Measurements from ENCODE around the gene PCDHGA3. TPM values are rescaled to one million over a fixed set of nuclear protein-coding genes. Genes with fewer than 3 reads are reported as not detected.
A peak's percentile ranks its signal among the peaks of the same experiment; 100 is the strongest.

PCDHGA3 gene
- total RNA-seq, 3 donors from 2014 or later (not counting 1 experiment from before 2014, with no cell fraction given), result not detected

DNA sequence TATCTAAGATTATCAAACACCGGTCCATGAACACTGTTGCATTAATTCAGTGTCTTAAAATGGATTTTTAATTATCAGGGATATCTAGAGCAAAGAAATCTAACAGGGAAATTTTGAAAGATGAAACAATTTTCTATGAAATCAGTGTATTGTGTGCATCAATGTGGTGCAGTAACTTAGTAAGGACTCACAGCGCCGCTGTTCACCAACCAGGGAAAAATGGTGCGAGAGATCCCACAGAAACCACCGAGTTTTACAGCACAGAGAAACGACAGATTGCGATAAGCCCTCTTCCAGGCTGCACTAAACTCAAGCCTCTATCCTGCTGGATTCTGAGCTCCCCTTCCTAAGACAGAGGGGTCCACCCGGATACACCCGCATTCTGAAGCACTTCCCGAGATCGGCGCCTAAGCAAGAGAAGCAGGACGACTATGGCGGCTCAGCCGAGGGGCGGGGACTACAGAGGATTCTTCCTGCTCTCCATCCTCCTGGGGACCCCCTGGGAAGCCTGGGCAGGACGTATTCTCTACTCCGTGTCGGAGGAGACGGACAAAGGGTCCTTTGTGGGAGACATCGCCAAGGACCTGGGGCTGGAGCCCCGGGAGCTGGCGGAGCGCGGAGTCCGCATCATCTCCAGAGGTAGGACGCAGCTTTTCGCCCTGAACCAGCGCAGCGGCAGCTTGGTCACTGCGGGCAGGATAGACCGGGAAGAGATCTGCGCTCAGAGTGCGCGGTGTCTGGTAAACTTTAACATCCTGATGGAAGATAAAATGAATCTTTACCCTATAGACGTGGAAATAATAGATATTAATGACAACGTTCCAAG, 39.1 kb downstream of the PCDHGA3 start, which contains the start of gene PCDHGA7:
PCDHGA7 (plus strand) TSS at position 274 of the 826 bp plus-strand sequence; CDS start at position 432, 158 bp downstream.
- peaks cover 48% of the 10 kb centered on the region for H3K27me3 ChIP-seq (ENCODE audit: control insufficient read depth, insufficient read depth, low read length)
- H3K4me1 Mint-ChIP-seq, result peaks cover 0 to 8% of the 10 kb centered on the region in 2 donors
- H3K36me3 Mint-ChIP-seq, result no peaks in the 10 kb centered on the region
- no peaks in the 10 kb centered on the region for H3K36me3 ChIP-seq (ENCODE audit: control insufficient read depth, insufficient read depth, low read length)
- WGBS (ENCODE audit: insufficient coverage), result 24% methylated on average over 37 of the region's 37 CpGs
- H3K9me3 ChIP-seq (ENCODE audit: control insufficient read depth, insufficient read depth, low read length), result peaks cover 26% of the 10 kb centered on the region
- H3K4me1 ChIP-seq (ENCODE audit: control insufficient read depth, insufficient read depth, low read length), result peaks cover 4% of the 10 kb centered on the region
- H3K4me3 ChIP-seq (ENCODE audit: low read length), result peak within 1 kb of the TSS; percentile 9
- no peak within 1 kb of the TSS for H3K27ac Mint-ChIP-seq
- no peak within 1 kb of the TSS for H3K27ac ChIP-seq (ENCODE audit: low read length)
- H3K9me3 Mint-ChIP-seq, result peaks cover 0 to 3% of the 10 kb centered on the region in 2 donors
- peak in 2 of 3 donors; percentile 46 to 50 for ATAC-seq
- peak in 1 of 2 donors; percentile 12 for DNase-seq
- TF ChIP-seq, protein P1, sequence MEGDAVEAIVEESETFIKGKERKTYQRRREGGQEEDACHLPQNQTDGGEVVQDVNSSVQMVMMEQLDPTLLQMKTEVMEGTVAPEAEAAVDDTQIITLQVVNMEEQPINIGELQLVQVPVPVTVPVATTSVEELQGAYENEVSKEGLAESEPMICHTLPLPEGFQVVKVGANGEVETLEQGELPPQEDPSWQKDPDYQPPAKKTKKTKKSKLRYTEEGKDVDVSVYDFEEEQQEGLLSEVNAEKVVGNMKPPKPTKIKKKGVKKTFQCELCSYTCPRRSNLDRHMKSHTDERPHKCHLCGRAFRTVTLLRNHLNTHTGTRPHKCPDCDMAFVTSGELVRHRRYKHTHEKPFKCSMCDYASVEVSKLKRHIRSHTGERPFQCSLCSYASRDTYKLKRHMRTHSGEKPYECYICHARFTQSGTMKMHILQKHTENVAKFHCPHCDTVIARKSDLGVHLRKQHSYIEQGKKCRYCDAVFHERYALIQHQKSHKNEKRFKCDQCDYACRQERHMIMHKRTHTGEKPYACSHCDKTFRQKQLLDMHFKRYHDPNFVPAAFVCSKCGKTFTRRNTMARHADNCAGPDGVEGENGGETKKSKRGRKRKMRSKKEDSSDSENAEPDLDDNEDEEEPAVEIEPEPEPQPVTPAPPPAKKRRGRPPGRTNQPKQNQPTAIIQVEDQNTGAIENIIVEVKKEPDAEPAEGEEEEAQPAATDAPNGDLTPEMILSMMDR (IDR thresholded peaks at IDR 0.05), result no peak
- H3K4me3 Mint-ChIP-seq, result peak within 1 kb of the TSS; percentile 28
- peaks cover 63 to 80% of the 10 kb centered on the region in 2 donors for H3K27me3 Mint-ChIP-seq (ENCODE audit: low read depth in 2 of 2)
- intact Hi-C loops (cut with micrococcal nuclease), result no loop called here

DNA sequence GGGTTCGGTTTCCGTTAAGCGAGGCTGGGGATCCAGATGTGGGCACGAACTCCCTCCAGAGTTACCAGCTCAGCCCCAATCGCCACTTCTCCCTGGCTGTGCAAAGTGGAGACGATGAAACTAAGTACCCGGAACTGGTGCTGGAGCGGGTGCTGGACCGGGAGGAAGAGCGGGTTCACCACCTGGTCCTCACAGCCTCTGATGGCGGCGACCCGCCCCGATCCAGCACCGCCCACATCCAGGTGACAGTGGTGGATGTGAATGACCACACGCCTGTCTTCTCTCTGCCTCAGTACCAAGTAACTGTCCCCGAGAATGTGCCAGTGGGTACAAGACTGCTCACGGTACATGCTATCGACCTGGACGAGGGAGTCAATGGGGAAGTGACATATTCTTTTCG, 39.7 kb downstream of the PCDHGA3 start:
- H3K36me3 Mint-ChIP-seq, result no peaks in the 10 kb centered on the region
- peaks cover 50% of the 10 kb centered on the region for H3K27me3 ChIP-seq (ENCODE audit: control insufficient read depth, insufficient read depth, low read length)
- intact Hi-C loops (cut with micrococcal nuclease), result no loop called here
- WGBS (ENCODE audit: insufficient coverage), result 43% methylated on average over 21 of the region's 21 CpGs
- TF ChIP-seq, protein P1 (IDR thresholded peaks at IDR 0.05), result no peak
- peaks cover 0 to 3% of the 10 kb centered on the region in 2 donors for H3K9me3 Mint-ChIP-seq
- H3K27ac Mint-ChIP-seq, result no peak overlapping the region
- H3K4me3 Mint-ChIP-seq, result no peak overlapping the region
- H3K4me1 Mint-ChIP-seq, result peaks cover 0 to 8% of the 10 kb centered on the region in 2 donors
- no peaks in the 10 kb centered on the region for H3K36me3 ChIP-seq (ENCODE audit: control insufficient read depth, insufficient read depth, low read length)
- H3K9me3 ChIP-seq (ENCODE audit: control insufficient read depth, insufficient read depth, low read length), result peaks cover 27% of the 10 kb centered on the region
- DNase-seq (no peak), ATAC-seq (no peak)
- H3K4me1 ChIP-seq (ENCODE audit: control insufficient read depth, insufficient read depth, low read length), result peaks cover 4% of the 10 kb centered on the region
- H3K4me3 ChIP-seq (ENCODE audit: low read length), result no peak overlapping the region
- H3K27me3 Mint-ChIP-seq (ENCODE audit: low read depth in 2 of 2), result peaks cover 65 to 80% of the 10 kb centered on the region in 2 donors
- no peak overlapping the region for H3K27ac ChIP-seq (ENCODE audit: low read length)

DNA sequence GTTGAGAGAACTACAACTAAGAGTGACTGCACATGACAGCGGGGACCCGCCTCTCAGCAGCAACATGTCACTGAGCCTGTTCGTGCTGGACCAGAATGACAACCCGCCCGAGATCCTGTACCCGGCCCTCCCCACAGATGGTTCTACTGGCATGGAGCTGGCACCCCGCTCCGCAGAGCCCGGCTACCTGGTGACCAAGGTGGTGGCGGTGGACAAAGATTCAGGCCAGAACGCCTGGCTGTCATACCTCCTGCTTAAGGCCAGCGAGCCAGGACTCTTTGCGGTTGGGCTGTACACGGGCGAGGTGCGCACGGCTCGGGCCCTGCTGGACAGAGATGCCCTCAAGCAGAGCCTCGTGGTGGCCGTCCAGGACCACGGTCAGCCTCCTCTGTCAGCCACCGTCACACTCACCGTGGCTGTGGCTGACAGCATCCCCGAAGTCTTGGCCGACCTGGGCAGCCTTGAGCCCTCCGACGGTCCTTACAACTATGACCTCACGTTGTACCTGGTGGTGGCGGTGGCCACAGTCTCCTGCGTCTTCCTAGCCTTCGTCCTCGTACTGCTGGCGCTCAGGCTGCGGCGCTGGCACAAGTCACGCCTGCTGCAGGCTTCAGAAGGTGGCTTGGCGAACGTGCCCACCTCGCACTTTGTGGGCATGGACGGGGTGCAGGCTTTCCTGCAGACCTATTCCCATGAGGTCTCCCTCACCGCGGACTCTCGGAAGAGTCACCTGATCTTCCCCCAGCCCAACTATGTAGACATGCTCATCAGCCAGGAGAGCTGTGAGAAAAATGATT, 41.0 kb downstream of the PCDHGA3 start:
- peaks cover 0 to 8% of the 10 kb centered on the region in 2 donors for H3K4me1 Mint-ChIP-seq
- no peaks in the 10 kb centered on the region for H3K36me3 Mint-ChIP-seq
- WGBS (ENCODE audit: insufficient coverage), result 49% methylated on average over 43 of the region's 43 CpGs
- peaks cover 69 to 77% of the 10 kb centered on the region in 2 donors for H3K27me3 Mint-ChIP-seq (ENCODE audit: low read depth in 2 of 2)
- TF ChIP-seq, protein P1 (IDR thresholded peaks at IDR 0.05), result no peak
- H3K27ac ChIP-seq (ENCODE audit: low read length), result no peak overlapping the region
- H3K27ac Mint-ChIP-seq, result no peak overlapping the region
- DNase-seq, result no peak
- peaks cover 0 to 3% of the 10 kb centered on the region in 2 donors for H3K9me3 Mint-ChIP-seq
- ATAC-seq, result no peak
- peaks cover 36% of the 10 kb centered on the region for H3K9me3 ChIP-seq (ENCODE audit: control insufficient read depth, insufficient read depth, low read length)
- H3K4me1 ChIP-seq (ENCODE audit: control insufficient read depth, insufficient read depth, low read length), result peaks cover 4% of the 10 kb centered on the region
- H3K4me3 ChIP-seq (ENCODE audit: low read length), result no peak overlapping the region
- intact Hi-C loops (cut with micrococcal nuclease), result loop anchor here (5.0 kb wide), 1 partner anchor 38 kb away; the partner anchor contains the start of gene PCDHGA11
- H3K4me3 Mint-ChIP-seq, result no peak overlapping the region
- H3K36me3 ChIP-seq (ENCODE audit: control insufficient read depth, insufficient read depth, low read length), result no peaks in the 10 kb centered on the region
- peaks cover 51% of the 10 kb centered on the region for H3K27me3 ChIP-seq (ENCODE audit: control insufficient read depth, insufficient read depth, low read length)

Measured in natural killer cell (primary cell).